NCI-H526 (cell line): ENCODE results near the gene CHURC1.

ENCODE experiments used
- DNase-seq, 2 experiments: peaks; one replicate each; lab custom pipeline; 2025; lab: John Stamatoyannopoulos, UW

Gene CHURC1

GRCh38 chr14:64938972-64939816, 24.9 kb downstream of the CHURC1 start:
- DNase-seq: no peak

GRCh38 chr14:64939817-64940190, 25.5 kb downstream of the CHURC1 start:
- DNase-seq: no peak

- DNase-seq: no peak
These were observed 26.2 kb downstream of the CHURC1 start for GRCh38 chr14:64940336-64940910.

- DNase-seq: peak; percentile 80 to 81
These were observed 28.4 kb downstream of the CHURC1 start, which contains the start of gene GPX2 for GRCh38 chr14:64942531-64943111. GPX2 (minus strand) TSS chr14:64942745; CDS start chr14:64942726, 19 bp downstream.

GRCh38 chr14:64943556-64943955, 29.3 kb downstream of the CHURC1 start:
- DNase-seq: no peak

- no peak for DNase-seq
These were observed 29.8 kb downstream of the CHURC1 start for GRCh38 chr14:64944041-64944440.

- DNase-seq: no peak
These were observed 30.6 kb downstream of the CHURC1 start for GRCh38 chr14:64944861-64945260.

- DNase-seq: no peak
These were observed 31.4 kb downstream of the CHURC1 start for GRCh38 chr14:64945431-64946178.

GRCh38 chr14:64946310-64947045, 32.2 kb downstream of the CHURC1 start:
- DNase-seq: no peak

GRCh38 chr14:64947710-64948611, 33.7 kb downstream of the CHURC1 start:
- no peak for DNase-seq

- DNase-seq: no peak
These were observed 34.5 kb downstream of the CHURC1 start for GRCh38 chr14:64948612-64949210.

- DNase-seq: no peak
These were observed 36.6 kb downstream of the CHURC1 start for GRCh38 chr14:64950889-64951288.

- DNase-seq: no peak
These were observed 37.0 kb downstream of the CHURC1 start for GRCh38 chr14:64951291-64951690.

GRCh38 chr14:64951724-64952123, 37.5 kb downstream of the CHURC1 start:
- DNase-seq: no peak

GRCh38 chr14:64952598-64953309, 38.5 kb downstream of the CHURC1 start:
- no peak for DNase-seq

GRCh38 chr14:64953310-64953654, 39.0 kb downstream of the CHURC1 start:
- DNase-seq: no peak

- DNase-seq: no peak
These were observed 39.4 kb downstream of the CHURC1 start for GRCh38 chr14:64953661-64954060.

GRCh38 chr14:64954491-64955240, 40.4 kb downstream of the CHURC1 start:
- DNase-seq: no peak

- DNase-seq: no peak
These were observed 41.0 kb downstream of the CHURC1 start for GRCh38 chr14:64955297-64955696.
